ENCODE data around the gene LEFTY2.

The LEFTY2 gene

GRCh38 chr1:225962440-225962975 lies 21.5 kb upstream of the LEFTY2 start:
- peak; percentile 73 for DNase-seq (ENCODE audit: low read depth)
- TF ChIP-seq CTCF (IDR thresholded peaks at IDR 0.05; ENCODE audit: insufficient read depth, low read depth, low read length, missing control alignments), result peak; percentile 89

GRCh38 chr1:225961659-225962439 lies 20.8 kb upstream of the LEFTY2 start:
- TF ChIP-seq CTCF (IDR thresholded peaks at IDR 0.05; ENCODE audit: insufficient read depth, low read depth, low read length, missing control alignments), result no peak
- DNase-seq (ENCODE audit: low read depth), result no peak
- H3K4me3 ChIP-seq (ENCODE audit: low read depth, low read length), result no peak overlapping the region

More at GRCh38 chr1:225962440-225962975, 21.5 kb upstream of the LEFTY2 start:
- no peak overlapping the region for H3K4me3 ChIP-seq (ENCODE audit: low read depth, low read length)

DNA sequence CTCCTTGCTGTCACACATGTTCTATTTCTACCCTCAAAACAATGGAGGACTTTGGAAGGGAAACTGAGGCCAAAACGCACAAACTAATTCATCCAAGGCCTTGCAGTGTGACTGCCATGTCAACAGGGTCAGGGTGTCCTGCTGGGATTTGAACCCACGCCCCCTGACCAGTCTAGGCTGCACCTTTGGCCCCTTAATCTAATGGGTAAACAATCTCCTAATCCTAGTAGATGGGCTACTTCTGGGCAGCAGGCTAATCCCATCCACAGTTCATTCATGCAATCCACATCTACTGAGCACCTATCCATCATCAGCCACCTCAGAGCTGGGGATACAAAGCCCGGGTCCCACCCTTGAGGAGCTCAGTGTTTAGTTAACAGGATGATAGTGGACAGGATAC lies 17.0 kb upstream of the LEFTY2 start:
- H3K4me3 ChIP-seq (ENCODE audit: low read depth, low read length), result no peak overlapping the region
- no peak for TF ChIP-seq CTCF (IDR thresholded peaks at IDR 0.05; ENCODE audit: insufficient read depth, low read depth, low read length, missing control alignments)
- DNase-seq (ENCODE audit: low read depth), result no peak

DNA sequence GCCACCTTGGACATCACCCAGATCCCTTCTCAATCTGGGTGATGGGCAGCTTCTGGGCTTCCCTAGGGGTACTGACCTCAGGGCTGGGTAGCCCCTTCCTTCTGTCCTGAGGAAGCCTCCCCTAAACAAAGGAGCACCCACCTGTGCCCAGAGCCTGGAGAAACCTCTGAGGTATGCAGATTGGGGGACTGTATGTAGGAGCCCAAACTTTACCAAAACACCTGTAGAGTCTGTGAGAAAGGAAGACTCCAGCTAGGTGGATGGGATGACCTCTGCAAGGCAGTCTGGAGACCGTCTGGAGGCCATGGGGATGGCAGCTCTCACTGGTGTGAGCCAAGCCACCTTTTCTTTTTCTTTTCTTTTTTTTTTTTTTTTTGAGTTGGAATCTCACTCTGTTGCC lies 13.7 kb upstream of the LEFTY2 start:
- no peak for DNase-seq (ENCODE audit: low read depth)
- TF ChIP-seq CTCF (IDR thresholded peaks at IDR 0.05; ENCODE audit: insufficient read depth, low read depth, low read length, missing control alignments), result no peak
- no peak overlapping the region for H3K4me3 ChIP-seq (ENCODE audit: low read depth, low read length)

DNA sequence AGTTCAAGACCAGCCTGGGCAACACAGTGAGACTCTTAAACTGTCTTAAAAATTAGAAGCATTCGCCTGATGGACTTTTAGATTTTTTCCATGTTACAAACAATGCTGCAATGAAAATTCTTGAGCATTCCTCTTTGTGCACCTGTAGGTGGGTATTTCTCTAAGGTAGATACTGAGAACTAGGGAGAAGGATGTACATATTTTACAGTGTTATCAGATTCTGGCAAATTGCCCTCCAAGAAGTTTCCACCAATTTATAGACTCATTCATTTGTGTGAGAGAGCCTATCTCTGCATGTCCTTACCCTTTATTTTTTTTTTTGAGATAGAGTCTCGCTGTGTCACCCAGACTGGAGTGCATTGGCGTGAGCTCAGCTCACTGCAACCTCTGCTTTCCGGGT lies 12.3 kb upstream of the LEFTY2 start:
- DNase-seq (ENCODE audit: low read depth), result no peak

GRCh38 chr1:225950905-225951497 lies 10.0 kb upstream of the LEFTY2 start:
- no peak for TF ChIP-seq CTCF (IDR thresholded peaks at IDR 0.05; ENCODE audit: insufficient read depth, low read depth, low read length, missing control alignments)
- no peak overlapping the region for H3K4me3 ChIP-seq (ENCODE audit: low read depth, low read length)
- no peak for DNase-seq (ENCODE audit: low read depth)

More for the DNA sequence above, 12.3 kb upstream of the LEFTY2 start:
- no peak for TF ChIP-seq CTCF (IDR thresholded peaks at IDR 0.05; ENCODE audit: insufficient read depth, low read depth, low read length, missing control alignments)
- no peak overlapping the region for H3K4me3 ChIP-seq (ENCODE audit: low read depth, low read length)
